Endodermal cell (in vitro differentiated cells): ENCODE data around the gene ATP10A. TPM values are rescaled to one million over a fixed set of nuclear protein-coding genes. Genes with fewer than 3 reads are reported as not detected.

Experiments
- DNase-seq: peaks from one replicate; pipeline ENCODE4 v3.0.0-alpha.2; 2017
- H3K27ac ChIP-seq: 2 replicates; pipeline ENCODE4 v1.5.1; 2013; ENCODE audit warnings: mild to moderate bottlenecking, low read depth, low read length, moderate library complexity
- H3K27me3 ChIP-seq: 2 replicates; pipeline ENCODE4 v1.6.1; 2013; ENCODE audit warnings: mild to moderate bottlenecking, low read length, moderate library complexity; ENCODE audit not compliant: insufficient read depth, control insufficient read depth, poor library complexity, severe bottlenecking
- H3K36me3 ChIP-seq: 2 replicates; pipeline ENCODE4 v1.7.0; 2013; ENCODE audit warnings: mild to moderate bottlenecking, low read length, moderate library complexity; ENCODE audit not compliant: control insufficient read depth, insufficient read depth
- H3K4me1 ChIP-seq: one replicate; pipeline ENCODE4 v1.7.0; 2013; ENCODE audit warnings: low read length; ENCODE audit not compliant: control insufficient read depth, insufficient read depth
- H3K4me3 ChIP-seq: 2 replicates; pipeline ENCODE4 v1.5.1; 2013; ENCODE audit warnings: mild to moderate bottlenecking, low read length, moderate library complexity
- H3K9ac ChIP-seq: 2 replicates; pipeline ENCODE4 v1.6.1; 2013; ENCODE audit warnings: mild to moderate bottlenecking, low read length, moderate library complexity; ENCODE audit not compliant: poor library complexity, severe bottlenecking; ENCODE audit errors: extremely low read depth
- H3K9me3 ChIP-seq: 2 replicates; pipeline ENCODE4 v1.6.1; 2013; ENCODE audit warnings: mild to moderate bottlenecking, low read length, moderate library complexity; ENCODE audit not compliant: control insufficient read depth
- H3K27ac Mint-ChIP-seq: 2 replicates; pipeline ENCODE4 v1.8.0; 2020; ENCODE audit warnings: mixed read lengths
- H3K27me3 Mint-ChIP-seq: 2 replicates; pipeline ENCODE4 v1.8.0; 2021; ENCODE audit warnings: mild to moderate bottlenecking, mixed read lengths; ENCODE audit not compliant: insufficient read depth
- H3K36me3 Mint-ChIP-seq: 2 replicates; pipeline ENCODE4 v1.8.0; 2020; ENCODE audit warnings: low read depth, mixed read lengths
- H3K4me1 Mint-ChIP-seq: 2 replicates; pipeline ENCODE4 v1.8.0; 2020; ENCODE audit warnings: mixed read lengths
- H3K4me3 Mint-ChIP-seq: 2 replicates; pipeline ENCODE4 v1.8.0; 2020; ENCODE audit warnings: mild to moderate bottlenecking, moderate library complexity, mixed read lengths
- H3K9me3 Mint-ChIP-seq: 2 replicates; pipeline ENCODE4 v1.8.0; 2020; ENCODE audit warnings: mild to moderate bottlenecking, mixed read lengths
- CTCF ChIP-seq: fragments of 200-600 bp; sonication (generic); conservative IDR thresholded peaks from 2 replicates; pipeline ENCODE4 v1.5.0; 2021; ENCODE audit warnings: antibody characterized with exemption, mild to moderate bottlenecking
- WGBS, 2 experiments: methylation state at CpG; one replicate each; pipeline versions ENCODE4 v1.1.5 to v1.1.7; 2013; ENCODE audit warnings: missing lambda C conversion rate in 2 of 2, mixed read lengths in 1 of 2; ENCODE audit not compliant: insufficient coverage in 1 of 2, insufficient read length in 1 of 2; 5-methylcytosine and 5-hydroxymethylcytosine counted together
- total RNA-seq, 2 donors: library from RNA; stranded (reverse); fragmentation: NEBNext Ultra II Directional in 1 of 2; extraction: Animal tissue kit (Norgen Biotek cat#: 25700) in 1 of 2; gene quantifications; 2 replicates in 1 of 2; 3 replicates in 1 of 2; pipeline ENCODE4 v1.2.1, GENCODE V29; 2021

Gene ATP10A
- total RNA-seq, 2 donors from 2014 or later = 0.04 to 1.2 TPM

GRCh38 chr15:25789616-25789999 lies 73.5 kb downstream of the ATP10A start:
- H3K4me1 Mint-ChIP-seq = peaks cover 10% of the 10 kb centered on the region
- H3K36me3 ChIP-seq = no peaks in the 10 kb centered on the region
- no peak for DNase-seq
- H3K27ac Mint-ChIP-seq = no peak overlapping the region
- no peak for TF ChIP-seq CTCF
- no peaks in the 10 kb centered on the region for H3K27me3 Mint-ChIP-seq
- H3K4me3 Mint-ChIP-seq = no peak overlapping the region
- no peaks in the 10 kb centered on the region for H3K36me3 Mint-ChIP-seq
- no peaks in the 10 kb centered on the region for H3K4me1 ChIP-seq
- H3K4me3 ChIP-seq = no peak overlapping the region
- H3K9me3 Mint-ChIP-seq = no peaks in the 10 kb centered on the region
- H3K27ac ChIP-seq = no peak overlapping the region
- H3K9me3 ChIP-seq = no peaks in the 10 kb centered on the region
- 92 to 100% methylated on average over 2 to 5 of the region's 5 CpGs for WGBS, 2 experiments
- H3K9ac ChIP-seq = no peak overlapping the region
- H3K27me3 ChIP-seq = no peaks in the 10 kb centered on the region

GRCh38 chr15:25789211-25789610 lies 73.9 kb downstream of the ATP10A start:
- Mint-ChIP-seq H3K27ac (no peak overlapping the region), H3K4me1 (peaks cover 10% of the 10 kb centered on the region), H3K4me3 (no peak overlapping the region), H3K27me3 (no peaks in the 10 kb centered on the region), H3K36me3 (no peaks in the 10 kb centered on the region), H3K9me3 (no peaks in the 10 kb centered on the region)
- Histone ChIP-seq H3K4me1 (no peaks in the 10 kb centered on the region), H3K9ac (no peak overlapping the region), H3K27me3 (no peaks in the 10 kb centered on the region), H3K36me3 (no peaks in the 10 kb centered on the region), H3K9me3 (no peaks in the 10 kb centered on the region), H3K27ac (no peak overlapping the region), H3K4me3 (no peak overlapping the region)
- WGBS, 2 experiments = 75 to 91% methylated on average over 1 to 2 of the region's 2 CpGs
- DNase-seq = no peak
- TF ChIP-seq CTCF = no peak

DNA sequence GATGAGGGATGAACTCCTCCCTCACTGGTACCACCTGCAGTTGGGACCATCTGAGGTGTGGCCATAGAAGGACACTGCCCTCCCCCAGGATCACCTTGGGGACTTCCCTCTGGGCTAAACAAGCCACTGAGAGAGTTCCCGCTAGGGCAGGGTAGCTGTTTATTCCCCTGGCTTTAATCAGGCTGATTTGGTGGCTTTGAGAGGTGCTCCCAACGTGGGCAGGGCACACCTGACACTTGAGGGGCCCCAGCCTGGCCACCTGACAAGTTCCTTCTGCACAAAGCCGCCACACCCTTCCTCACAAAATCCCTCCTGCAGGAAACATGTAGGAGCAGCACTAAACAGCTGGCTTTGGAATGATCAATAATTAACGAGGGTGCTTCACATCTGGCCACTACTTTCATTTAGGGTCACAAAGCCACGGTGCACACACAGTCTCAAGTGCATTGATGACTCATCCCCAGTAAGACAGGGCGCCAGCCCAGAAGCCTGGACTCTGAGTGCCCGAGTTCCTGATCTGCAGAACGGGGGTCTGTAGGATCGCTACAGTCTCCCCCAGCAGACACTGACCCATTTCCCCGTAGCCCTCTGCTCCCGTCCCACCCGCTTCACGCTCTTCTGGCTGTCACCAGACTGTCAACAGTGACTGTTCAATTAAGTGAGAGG lies 75.1 kb downstream of the ATP10A start:
- Histone ChIP-seq H3K36me3 (no peaks in the 10 kb centered on the region), H3K4me3 (no peak overlapping the region), H3K27me3 (no peaks in the 10 kb centered on the region), H3K9me3 (no peaks in the 10 kb centered on the region), H3K27ac (no peak overlapping the region), H3K4me1 (no peaks in the 10 kb centered on the region), H3K9ac (no peak overlapping the region)
- no peak for TF ChIP-seq CTCF
- H3K27me3 Mint-ChIP-seq = no peaks in the 10 kb centered on the region
- H3K36me3 Mint-ChIP-seq = no peaks in the 10 kb centered on the region
- WGBS, 2 experiments = 84 to 89% methylated on average over 10 to 13 of the region's 13 CpGs
- H3K4me3 Mint-ChIP-seq = no peak overlapping the region
- no peak overlapping the region for H3K27ac Mint-ChIP-seq
- H3K4me1 Mint-ChIP-seq = peaks cover 10% of the 10 kb centered on the region
- DNase-seq = no peak
- no peaks in the 10 kb centered on the region for H3K9me3 Mint-ChIP-seq
